Calu3 (cell line): ENCODE measurements around the gene GNMT. TPM values are rescaled to one million over a fixed set of nuclear protein-coding genes. Genes with fewer than 3 reads are reported as not detected.

ENCODE experiments used
- BruUV-seq: library from RNA; stranded (reverse); fragments of 400-500 nt; replicated peaks from 2 replicates; lab custom pipeline; 2021; lab: Mats Ljungman, UMichigan
- CTCF ChIA-PET: fragments of 300-600 bp; sonication (Branson Sonifier 250); formaldehyde crosslinking; loops from one replicate; lab custom pipeline; 2022; ENCODE audit warnings: antibody characterized with exemption; lab: Charles Lee
- DNase-seq: peaks from one replicate; pipeline ENCODE4 v3.0.0; 2022
- H3K27ac Mint-ChIP-seq: one replicate; pipeline ENCODE4 v1.8.0; 2022; ENCODE audit warnings: mixed read lengths; ENCODE audit not compliant: unreplicated experiment
- H3K27me3 Mint-ChIP-seq: one replicate; pipeline ENCODE4 v1.8.0; 2022; ENCODE audit warnings: mixed read lengths; ENCODE audit not compliant: unreplicated experiment
- H3K36me3 Mint-ChIP-seq: one replicate; pipeline ENCODE4 v1.8.0; 2022; ENCODE audit warnings: mild to moderate bottlenecking, moderate library complexity, mixed read lengths; ENCODE audit not compliant: insufficient read depth, unreplicated experiment
- H3K4me1 Mint-ChIP-seq: one replicate; pipeline ENCODE4 v1.8.0; 2022; ENCODE audit warnings: mild to moderate bottlenecking, low read depth, mixed read lengths; ENCODE audit not compliant: unreplicated experiment
- H3K4me3 Mint-ChIP-seq: one replicate; pipeline ENCODE4 v1.8.0; 2022; ENCODE audit warnings: mild to moderate bottlenecking, low read depth, moderate library complexity, mixed read lengths; ENCODE audit not compliant: unreplicated experiment
- H3K9me3 Mint-ChIP-seq: one replicate; pipeline ENCODE4 v1.8.0; 2022; ENCODE audit warnings: low read depth, mixed read lengths; ENCODE audit not compliant: unreplicated experiment
- CTCF ChIP-seq: fragments of 200-600 bp; IDR thresholded peaks from one replicate; pipeline ENCODE4 v1.8.0; 2022; ENCODE audit warnings: antibody characterized with exemption; ENCODE audit not compliant: unreplicated experiment
- intact Hi-C: fragments of 100-400 bp; cut with micrococcal nuclease; formaldehyde crosslinking; loops from one replicate; pipeline ENCODE4 v1.10.0; 2022; ENCODE audit not compliant: unreplicated experiment
- total RNA-seq: library from RNA; stranded (reverse); gene quantifications from 2 replicates; pipeline ENCODE4 v1.2.3, GENCODE V29; 2022

The GNMT gene
- total RNA-seq, 1 experiment from 2014 or later, result 0.45 TPM

GRCh38 chr6:42963855-42964605, 3.5 kb downstream of the GNMT start:
- Mint-ChIP-seq H3K27me3 (peaks cover 18% of the 10 kb centered on the region), H3K9me3 (no peaks in the 10 kb centered on the region), H3K27ac (no peak overlapping the region), H3K4me3 (no peak overlapping the region), H3K36me3 (peaks cover 44% of the 10 kb centered on the region), H3K4me1 (peaks cover 23% of the 10 kb centered on the region)
- intact Hi-C loops, result loop anchor here (5.0 kb wide), 1 partner anchor 178 kb away; no protein-coding TSS in a partner anchor
- TSS peak; percentile 29 for BruUV-seq
- CTCF ChIA-PET, result interaction anchor here (0.6 to 1.0 kb wide), 3 partner anchors 9 to 417 kb away, joined by 4 to 6 read pairs (median 4); no protein-coding TSS in a partner anchor
- no peak for TF ChIP-seq CTCF
- DNase-seq, result peak; percentile 62

- Mint-ChIP-seq H3K4me3 (no peak overlapping the region), H3K27ac (no peak overlapping the region), H3K27me3 (no peaks in the 10 kb centered on the region), H3K9me3 (no peaks in the 10 kb centered on the region), H3K4me1 (peaks cover 16% of the 10 kb centered on the region), H3K36me3 (peaks cover 28% of the 10 kb centered on the region)
- intact Hi-C loops, result no loop called here
- TF ChIP-seq CTCF, result no peak
- DNase-seq, result no peak
- no TSS peak for BruUV-seq
- CTCF ChIA-PET, result interaction anchor here (0.8 kb wide), 1 partner anchor 18 kb away, joined by 3 read pairs; the partner anchor contains the start of gene PPP2R5D
Observed at GRCh38 chr6:42966571-42966970, 6.0 kb downstream of the GNMT start.

GRCh38 chr6:42967228-42967627, 6.7 kb downstream of the GNMT start:
- Mint-ChIP-seq H3K4me1 (peaks cover 18% of the 10 kb centered on the region), H3K9me3 (no peaks in the 10 kb centered on the region), H3K4me3 (no peak overlapping the region), H3K36me3 (peaks cover 21% of the 10 kb centered on the region), H3K27ac (no peak overlapping the region), H3K27me3 (no peaks in the 10 kb centered on the region)
- no TSS peak for BruUV-seq
- TF ChIP-seq CTCF, result no peak
- CTCF ChIA-PET, result interaction anchor here (0.6 kb wide), 1 partner anchor 49 kb away, joined by 5 read pairs; no protein-coding TSS in a partner anchor
- no peak for DNase-seq
- intact Hi-C loops, result no loop called here

GRCh38 chr6:42968126-42968701, 7.7 kb downstream of the GNMT start:
- no peak overlapping the region for H3K27ac Mint-ChIP-seq
- DNase-seq, result no peak
- H3K36me3 Mint-ChIP-seq, result peaks cover 19% of the 10 kb centered on the region
- intact Hi-C loops, result no loop called here
- CTCF ChIA-PET, result interaction anchor here (0.5 kb wide), 1 partner anchor 284 kb away, joined by 3 read pairs; no protein-coding TSS in a partner anchor
- peaks cover 18% of the 10 kb centered on the region for H3K4me1 Mint-ChIP-seq
- no TSS peak for BruUV-seq
- no peaks in the 10 kb centered on the region for H3K27me3 Mint-ChIP-seq
- H3K9me3 Mint-ChIP-seq, result no peaks in the 10 kb centered on the region
- no peak overlapping the region for H3K4me3 Mint-ChIP-seq
- TF ChIP-seq CTCF, result no peak
